Esophagus (tissue), 2 donors: ENCODE results near the gene EIF2B4. TPM values are rescaled to one million over a fixed set of nuclear protein-coding genes. Genes with fewer than 3 reads are reported as not detected.
"Not testable (repeated sequence)": the region's sequence is repeated elsewhere in the genome, so short reads cannot be mapped to it uniquely, and the experiment has no call there.

Experiments used
- H3K27ac ChIP-seq, 2 donors: one replicate each; pipeline ENCODE4 v1.5.1; 2013; ENCODE audit warnings: low read depth in 2 of 2, mild to moderate bottlenecking in 2 of 2, inconsistent platforms in 1 of 2, low read length in 1 of 2, moderate library complexity in 1 of 2
- H3K27me3 ChIP-seq, 2 donors: one replicate each; pipeline ENCODE4 v1.6.1; 2013; ENCODE audit warnings: low read length in 2 of 2, control low read depth in 1 of 2, mild to moderate bottlenecking in 1 of 2; ENCODE audit not compliant: insufficient read depth in 2 of 2, control insufficient read depth in 1 of 2
- H3K36me3 ChIP-seq, 2 donors: one replicate each; pipeline ENCODE4 v1.6.1; 2013; ENCODE audit warnings: low read length in 1 of 2; ENCODE audit not compliant: control insufficient read depth in 2 of 2, insufficient read depth in 2 of 2
- H3K4me1 ChIP-seq, 2 donors: one replicate each; pipeline ENCODE4 v1.6.1; 2013; ENCODE audit warnings: low read length in 1 of 2; ENCODE audit not compliant: control insufficient read depth in 2 of 2, insufficient read depth in 2 of 2
- H3K4me3 ChIP-seq, 2 donors: one replicate each; pipeline ENCODE4 v1.5.1; 2013; ENCODE audit warnings: low read length in 2 of 2, mild to moderate bottlenecking in 2 of 2, low read depth in 1 of 2, moderate library complexity in 1 of 2
- H3K9me3 ChIP-seq, 2 donors: one replicate each; pipeline ENCODE4 v1.6.1; 2013; ENCODE audit warnings: mild to moderate bottlenecking in 2 of 2, low read depth in 1 of 2, low read length in 1 of 2, moderate library complexity in 1 of 2; ENCODE audit not compliant: control insufficient read depth in 2 of 2, insufficient read depth in 1 of 2
- WGBS, 2 donors: extraction: QIAGEN DNeasy Blood & Tissue Kit; methylation state at CpG; one replicate each; pipeline ENCODE4 v1.1.7; 2013; 5-methylcytosine and 5-hydroxymethylcytosine counted together
- polyA plus RNA-seq, 2 donors: library from polyadenylated mRNA; stranded (reverse); fragments of 200-250 nt; gene quantifications; one replicate each; pipeline ENCODE4 v1.2.3, GENCODE V29; 2013
- donor health status: healthy with polysubstance abuse.
- donor health status: Bipolar disorder and iron deficiency.

EIF2B4 gene
- polyA plus RNA-seq, 2 donors = 44.1 to 55.5 TPM

GRCh38 chr2:27363933-27364332 lies 6.2 kb downstream of the EIF2B4 start:
- WGBS, 2 donors = 79 to 82% methylated on average over 2 of the region's 2 CpGs
- no peak overlapping the region for H3K4me3 ChIP-seq
- H3K36me3 ChIP-seq = peaks cover 22 to 39% of the 10 kb centered on the region in 2 donors
- no peaks in the 10 kb centered on the region for H3K27me3 ChIP-seq
- H3K27ac ChIP-seq = no peak overlapping the region
- H3K4me1 ChIP-seq = peaks cover 0 to 1% of the 10 kb centered on the region in 2 donors
- H3K9me3 ChIP-seq = no peaks in the 10 kb centered on the region

GRCh38 chr2:27362678-27363420 lies 7.3 kb downstream of the EIF2B4 start:
- H3K36me3 ChIP-seq = peaks cover 20 to 32% of the 10 kb centered on the region in 2 donors
- H3K4me1 ChIP-seq = no peaks in the 10 kb centered on the region
- no peaks in the 10 kb centered on the region for H3K27me3 ChIP-seq
- no peaks in the 10 kb centered on the region for H3K9me3 ChIP-seq
- WGBS, 2 donors = 91 to 93% methylated on average over 4 of the region's 4 CpGs
- H3K4me3 ChIP-seq = no peak overlapping the region
- no peak overlapping the region for H3K27ac ChIP-seq

DNA sequence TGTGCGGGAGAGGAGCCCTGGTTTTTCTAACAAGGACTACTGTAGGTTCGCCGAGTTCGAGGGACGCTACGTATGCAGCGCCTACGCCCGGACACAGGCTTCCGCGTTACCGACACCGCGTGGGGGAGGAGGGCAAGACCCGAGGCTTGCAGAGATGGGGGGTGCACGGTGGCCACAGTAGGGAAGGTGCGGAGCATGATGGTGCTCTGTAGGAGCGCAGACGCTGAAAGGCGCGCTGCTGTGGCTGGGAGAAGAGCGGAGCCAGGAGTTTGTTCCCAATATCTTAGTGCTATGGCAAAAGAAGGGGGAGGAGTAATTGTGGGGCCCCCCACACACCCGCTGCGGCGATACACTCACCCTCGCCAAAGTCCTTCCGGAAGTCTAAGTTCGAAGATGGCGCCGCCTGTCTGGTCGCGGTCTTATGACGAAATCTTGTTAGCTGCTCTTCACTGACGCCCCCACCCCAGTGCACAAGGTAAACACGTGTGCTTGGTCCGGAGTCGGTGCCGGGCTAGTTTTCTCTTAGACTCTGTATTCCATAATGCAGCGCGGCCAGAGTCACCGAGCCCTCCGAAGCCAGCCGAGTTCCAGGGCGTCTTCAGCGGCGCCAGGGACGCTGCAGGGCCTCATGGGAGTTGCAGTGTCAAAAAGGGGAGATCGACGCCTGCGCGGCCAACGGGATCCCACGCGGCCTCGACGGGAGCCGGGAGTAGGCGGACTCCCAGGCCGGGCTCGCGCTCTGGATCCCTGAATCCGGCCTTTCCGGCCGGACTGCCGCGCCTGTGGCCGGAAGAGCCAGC lies 13.6 kb downstream of the EIF2B4 start, which contains the start of gene GTF3C2:
Gene GTF3C2, minus strand, starts transcription at position 383 of the 800 bp plus-strand sequence. CDS start 13,210 bp downstream, outside the sequence.
- H3K4me3 ChIP-seq = peak within 1 kb of the TSS; percentile 67 to 97
- H3K4me1 ChIP-seq = peaks cover 0 to 2% of the 10 kb centered on the region in 2 donors
- H3K27ac ChIP-seq = peak within 1 kb of the TSS; percentile 86 to 99
- no peaks in the 10 kb centered on the region for H3K36me3 ChIP-seq
- 0 to 1% methylated on average over 67 of the region's 67 CpGs for WGBS, 2 donors
- H3K27me3 ChIP-seq = no peaks in the 10 kb centered on the region
- H3K9me3 ChIP-seq = no peaks in the 10 kb centered on the region

- Histone ChIP-seq H3K4me1 (peaks cover 0 to 2% of the 10 kb centered on the region in 2 donors), H3K9me3 (no peaks in the 10 kb centered on the region), H3K27me3 (no peaks in the 10 kb centered on the region), H3K27ac (peak overlapping the region; percentile 86 to 99), H3K36me3 (no peaks in the 10 kb centered on the region), H3K4me3 (peak overlapping the region; percentile 67 to 97)
- 0% methylated on average over 12 of the region's 12 CpGs for WGBS, 2 donors
These were observed 14.1 kb downstream of the EIF2B4 start for GRCh38 chr2:27356056-27356381.

DNA sequence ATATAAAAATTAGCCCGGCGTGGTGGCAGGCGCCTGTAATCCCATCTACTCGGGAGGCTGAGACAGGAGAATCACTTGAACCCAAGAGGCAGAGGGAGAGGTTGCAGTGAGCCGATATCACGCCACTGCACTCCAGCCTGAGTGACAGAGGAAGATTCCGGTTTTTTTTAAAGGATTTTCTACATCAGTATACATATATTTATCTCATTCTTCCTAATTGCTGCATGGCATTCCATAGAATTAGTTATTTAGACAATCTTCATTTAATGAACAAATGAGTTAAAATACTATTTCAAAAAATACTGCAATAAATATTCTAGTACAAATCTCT lies 15.6 kb downstream of the EIF2B4 start:
- Histone ChIP-seq H3K4me3 (no peak overlapping the region), H3K27ac (no peak overlapping the region), H3K4me1 (peaks cover 0 to 2% of the 10 kb centered on the region in 2 donors), H3K27me3 (no peaks in the 10 kb centered on the region), H3K9me3 (no peaks in the 10 kb centered on the region), H3K36me3 (no peaks in the 10 kb centered on the region)
- WGBS, 2 donors = 87 to 90% methylated on average over 7 of the region's 7 CpGs

DNA sequence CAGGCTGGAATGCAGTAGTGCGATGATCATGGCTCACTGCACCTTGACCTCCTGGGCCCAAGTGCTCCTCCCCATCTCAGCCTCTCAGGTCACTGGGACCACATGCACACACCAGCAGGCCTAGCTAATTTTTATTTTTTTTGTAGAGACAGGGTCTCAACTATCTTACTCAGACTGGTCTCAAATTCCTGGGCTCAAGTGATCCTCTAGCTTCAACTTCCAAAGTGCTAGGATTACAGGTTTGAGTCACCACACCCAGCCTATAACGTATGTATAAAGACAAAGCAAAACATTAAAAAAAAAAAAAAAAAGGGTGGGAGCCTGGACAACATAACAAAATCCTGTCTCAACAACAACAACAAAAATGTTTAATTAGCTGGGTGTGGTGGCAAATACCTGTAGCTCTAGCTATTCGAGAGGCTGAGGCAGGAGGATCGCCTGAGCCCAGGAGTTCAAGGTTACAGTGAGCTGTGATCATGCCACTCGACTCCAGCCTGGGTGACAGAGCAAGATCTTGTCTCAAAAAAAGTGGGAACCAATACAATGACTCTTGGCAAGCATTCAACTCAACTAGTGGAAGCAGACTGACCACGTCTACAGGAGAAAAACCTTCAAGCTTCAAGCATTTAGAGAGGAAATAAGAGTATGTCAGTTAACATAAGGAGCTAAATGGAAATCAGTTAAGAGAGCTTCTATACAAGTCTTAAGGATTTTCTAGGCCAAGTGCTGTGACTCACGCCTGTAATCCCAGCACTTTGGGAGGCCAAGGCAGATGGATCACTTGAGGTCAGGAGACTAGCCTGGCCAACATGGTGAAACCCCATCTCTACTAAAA lies 16.2 kb downstream of the EIF2B4 start:
- Histone ChIP-seq H3K9me3 (no peaks in the 10 kb centered on the region), H3K4me3 (no peak overlapping the region), H3K4me1 (peaks cover 0 to 2% of the 10 kb centered on the region in 2 donors), H3K27ac (peak overlapping the region; percentile 59 to 71), H3K36me3 (no peaks in the 10 kb centered on the region), H3K27me3 (no peaks in the 10 kb centered on the region)
- WGBS, 2 donors = 66 to 70% methylated on average over 7 of the region's 7 CpGs

- 96 to 97% methylated on average over 5 of the region's 5 CpGs for WGBS, 2 donors
- H3K36me3 ChIP-seq, H3K4me1 ChIP-seq, H3K4me3 ChIP-seq, H3K9me3 ChIP-seq, H3K27me3 ChIP-seq: not testable (repeated sequence)
- peak overlapping the region; percentile 59 to 71 for H3K27ac ChIP-seq
These were observed 16.8 kb downstream of the EIF2B4 start for GRCh38 chr2:27353386-27353761.

GRCh38 chr2:27351802-27352598 lies 18.1 kb downstream of the EIF2B4 start:
- Histone ChIP-seq H3K4me3 (no peak overlapping the region), H3K4me1 (peaks cover 0 to 4% of the 10 kb centered on the region in 2 donors), H3K27me3 (no peaks in the 10 kb centered on the region), H3K27ac (no peak overlapping the region), H3K36me3 (no peaks in the 10 kb centered on the region), H3K9me3 (no peaks in the 10 kb centered on the region)
- WGBS, 2 donors = 77 to 79% methylated on average over 6 of the region's 6 CpGs
